SJSA1 (cell line): ENCODE results near the gene PSORS1C2. TPM values are rescaled to one million over a fixed set of nuclear protein-coding genes. Genes with fewer than 3 reads are reported as not detected.

Experiments
- DNase-seq, 2 experiments: peaks; one replicate each; pipeline ENCODE4 v3.0.0-alpha.2; 2015 to 2020; ENCODE audit warnings: low spot score in 2 of 2, low read depth in 1 of 2
- H3K27ac ChIP-seq: fragments of 250-450 bp; sonication (Bioruptor Pico); 2 replicates; pipeline ENCODE4 v1.5.1; 2020; ENCODE audit warnings: mild to moderate bottlenecking, moderate library complexity
- H3K27me3 ChIP-seq: fragments of 250-450 bp; sonication (Bioruptor Pico); replicated peaks from 2 replicates; pipeline ENCODE4 v1.5.1; 2020; ENCODE audit warnings: mild to moderate bottlenecking, moderate library complexity
- H3K36me3 ChIP-seq: fragments of 250-450 bp; sonication (Bioruptor Pico); 2 replicates; pipeline ENCODE4 v1.5.1; 2020; ENCODE audit warnings: mild to moderate bottlenecking
- H3K4me1 ChIP-seq: fragments of 250-450 bp; sonication (Bioruptor Pico); replicated peaks from 2 replicates; pipeline ENCODE4 v1.6.1; 2021; ENCODE audit warnings: mild to moderate bottlenecking
- H3K4me3 ChIP-seq: fragments of 250-450 bp; sonication (Bioruptor Pico); 2 replicates; pipeline ENCODE4 v1.5.1; 2020; ENCODE audit warnings: mild to moderate bottlenecking
- H3K9me3 ChIP-seq: fragments of 250-450 bp; sonication (Bioruptor Pico); replicated peaks from 2 replicates; pipeline ENCODE4 v1.5.1; 2020; ENCODE audit warnings: mild to moderate bottlenecking
- total RNA-seq: library from RNA; depleted of rRNA; stranded (reverse); fragments of >200 nt; shearing (Covaris generic); gene quantifications from 2 replicates; pipeline ENCODE4 v1.2.3, GENCODE V29; 2014

Gene PSORS1C2
- total RNA-seq, 1 experiment from 2014 or later: not detected

DNA sequence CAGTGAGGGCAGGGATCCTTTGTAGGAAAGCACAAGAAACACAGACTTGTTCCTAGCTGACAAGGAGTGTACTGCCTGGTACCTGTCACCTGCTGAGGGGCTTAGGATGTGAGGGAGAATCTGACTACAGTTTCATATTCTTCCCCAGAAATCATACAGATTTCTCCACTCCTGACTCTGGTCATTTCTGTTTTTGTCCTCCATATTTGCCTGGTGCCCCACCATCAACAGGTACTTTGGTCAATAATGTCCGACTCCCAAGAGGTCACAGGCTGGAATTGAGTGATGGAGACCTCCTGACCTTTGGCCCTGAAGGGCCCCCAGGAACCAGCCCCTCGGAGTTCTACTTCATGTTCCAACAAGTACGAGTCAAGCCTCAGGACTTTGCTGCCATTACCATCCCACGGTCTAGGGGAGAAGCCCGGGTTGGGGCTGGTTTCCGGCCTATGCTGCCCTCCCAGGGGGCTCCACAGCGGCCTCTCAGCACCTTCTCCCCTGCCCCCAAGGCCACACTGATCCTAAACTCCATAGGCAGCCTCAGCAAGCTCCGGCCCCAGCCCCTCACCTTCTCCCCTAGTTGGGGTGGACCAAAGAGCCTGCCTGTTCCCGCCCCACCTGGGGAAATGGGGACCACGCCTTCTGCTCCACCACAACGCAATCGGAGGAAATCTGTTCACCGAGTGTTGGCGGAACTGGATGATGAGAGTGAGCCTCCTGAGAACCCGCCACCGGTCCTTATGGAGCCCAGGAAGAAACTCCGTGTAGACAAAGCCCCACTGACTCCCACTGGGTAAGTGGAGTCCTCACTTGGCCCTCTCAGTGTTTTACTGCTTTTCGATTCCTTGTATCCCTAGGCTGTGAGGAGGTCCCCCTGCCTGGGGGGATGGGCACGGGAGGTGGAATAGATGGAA lies 22.6 kb upstream of the PSORS1C2 start:
- H3K4me1 ChIP-seq: peaks cover 17% of the 10 kb centered on the region
- no peak for DNase-seq
- H3K27me3 ChIP-seq: no peaks in the 10 kb centered on the region
- H3K9me3 ChIP-seq: no peaks in the 10 kb centered on the region
- H3K36me3 ChIP-seq: peaks cover 57% of the 10 kb centered on the region
- no peak overlapping the region for H3K4me3 ChIP-seq
- no peak overlapping the region for H3K27ac ChIP-seq

GRCh38 chr6:31158863-31159855 lies 20.3 kb upstream of the PSORS1C2 start:
- H3K4me1 ChIP-seq: peaks cover 17% of the 10 kb centered on the region

GRCh38 chr6:31158140-31158862 lies 19.4 kb upstream of the PSORS1C2 start, which contains the start of gene TCF19:
TSS of gene TCF19 (plus strand) at chr6:31158589. CDS start at chr6:31159470, 881 bp downstream.
- no peaks in the 10 kb centered on the region for H3K9me3 ChIP-seq
- peaks cover 60% of the 10 kb centered on the region for H3K36me3 ChIP-seq
- peak within 1 kb of the TSS; percentile 59 for H3K27ac ChIP-seq
- DNase-seq: peak; percentile 99
- no peaks in the 10 kb centered on the region for H3K27me3 ChIP-seq
- peak within 1 kb of the TSS; percentile 62 for H3K4me3 ChIP-seq
- peaks cover 17% of the 10 kb centered on the region for H3K4me1 ChIP-seq

More at GRCh38 chr6:31158863-31159855, 20.3 kb upstream of the PSORS1C2 start:
- no peak for DNase-seq
- no peaks in the 10 kb centered on the region for H3K27me3 ChIP-seq
- H3K4me3 ChIP-seq: peak overlapping the region; percentile 62
- H3K9me3 ChIP-seq: no peaks in the 10 kb centered on the region
- peaks cover 67% of the 10 kb centered on the region for H3K36me3 ChIP-seq
- peak overlapping the region; percentile 23; the same call in 1 of the 2 replicates for H3K27ac ChIP-seq

GRCh38 chr6:31157513-31158139 lies 18.8 kb upstream of the PSORS1C2 start, which contains the start of gene CCHCR1:
TSS of gene CCHCR1 (minus strand) at chr6:31157802. CDS start at chr6:31157600, 202 bp downstream.
- no peak for DNase-seq
- H3K9me3 ChIP-seq: no peaks in the 10 kb centered on the region
- no peaks in the 10 kb centered on the region for H3K27me3 ChIP-seq
- H3K36me3 ChIP-seq: peaks cover 55% of the 10 kb centered on the region
- H3K27ac ChIP-seq: peak within 1 kb of the TSS; percentile 59
- peaks cover 17% of the 10 kb centered on the region for H3K4me1 ChIP-seq
- H3K4me3 ChIP-seq: peak within 1 kb of the TSS; percentile 62

DNA sequence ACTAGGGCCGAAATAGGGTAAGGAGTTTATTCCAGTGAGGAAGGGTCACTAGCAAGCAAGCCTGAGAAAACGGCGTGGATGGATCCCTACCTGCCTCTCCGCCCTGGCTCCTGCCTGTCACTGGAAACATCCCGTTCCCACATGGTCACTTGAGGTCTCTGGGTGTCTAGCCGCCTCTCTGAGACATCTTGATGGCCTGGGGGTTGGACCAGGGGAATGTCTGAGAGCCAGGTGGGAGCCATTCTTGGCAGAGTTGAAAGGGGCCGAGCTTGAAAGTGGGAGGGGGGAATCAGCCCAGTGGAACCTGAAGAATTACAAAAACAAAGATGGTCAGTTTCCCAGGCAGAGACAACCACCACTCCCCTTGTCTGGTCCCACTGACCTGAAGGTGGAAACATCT lies 17.8 kb upstream of the PSORS1C2 start:
- Histone ChIP-seq H3K4me1 (peaks cover 17% of the 10 kb centered on the region), H3K4me3 (no peak overlapping the region)

DNA sequence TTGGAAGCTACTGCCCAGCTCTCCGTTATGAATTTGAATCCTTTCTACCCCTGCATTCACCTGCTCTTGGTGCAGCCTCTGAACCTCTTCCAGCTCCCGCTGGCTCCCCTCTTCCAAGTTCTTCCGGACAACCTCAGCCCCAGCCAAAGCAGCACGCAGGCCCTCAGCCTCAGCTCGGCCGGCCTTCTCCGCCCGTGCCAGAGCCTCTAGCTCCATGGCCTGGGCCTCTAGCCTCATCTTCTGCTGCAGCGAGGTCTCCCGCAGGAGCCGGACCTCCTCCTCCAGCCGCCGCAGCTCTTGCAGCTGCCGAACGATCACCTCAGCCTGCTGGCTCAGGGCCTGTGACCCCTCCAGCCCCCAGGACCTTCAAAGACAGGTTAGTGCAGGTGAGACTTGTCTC lies 15.6 kb upstream of the PSORS1C2 start:
- Histone ChIP-seq H3K4me1 (peaks cover 10% of the 10 kb centered on the region), H3K27me3 (no peaks in the 10 kb centered on the region), H3K4me3 (no peak overlapping the region), H3K27ac (no peak overlapping the region), H3K9me3 (no peaks in the 10 kb centered on the region), H3K36me3 (peaks cover 40% of the 10 kb centered on the region)
- no peak for DNase-seq

More for the DNA sequence above, 17.8 kb upstream of the PSORS1C2 start:
- Histone ChIP-seq H3K36me3 (peaks cover 45% of the 10 kb centered on the region), H3K27me3 (no peaks in the 10 kb centered on the region), H3K27ac (no peak overlapping the region), H3K9me3 (no peaks in the 10 kb centered on the region)
- no peak for DNase-seq

- H3K27me3 ChIP-seq: no peaks in the 10 kb centered on the region
- H3K9me3 ChIP-seq: no peaks in the 10 kb centered on the region
- H3K36me3 ChIP-seq: peaks cover 38% of the 10 kb centered on the region
- H3K4me1 ChIP-seq: peaks cover 6% of the 10 kb centered on the region
- H3K27ac ChIP-seq: no peak overlapping the region
- DNase-seq: no peak
- no peak overlapping the region for H3K4me3 ChIP-seq
Measured at GRCh38 chr6:31152781-31153180, 13.9 kb upstream of the PSORS1C2 start.

DNA sequence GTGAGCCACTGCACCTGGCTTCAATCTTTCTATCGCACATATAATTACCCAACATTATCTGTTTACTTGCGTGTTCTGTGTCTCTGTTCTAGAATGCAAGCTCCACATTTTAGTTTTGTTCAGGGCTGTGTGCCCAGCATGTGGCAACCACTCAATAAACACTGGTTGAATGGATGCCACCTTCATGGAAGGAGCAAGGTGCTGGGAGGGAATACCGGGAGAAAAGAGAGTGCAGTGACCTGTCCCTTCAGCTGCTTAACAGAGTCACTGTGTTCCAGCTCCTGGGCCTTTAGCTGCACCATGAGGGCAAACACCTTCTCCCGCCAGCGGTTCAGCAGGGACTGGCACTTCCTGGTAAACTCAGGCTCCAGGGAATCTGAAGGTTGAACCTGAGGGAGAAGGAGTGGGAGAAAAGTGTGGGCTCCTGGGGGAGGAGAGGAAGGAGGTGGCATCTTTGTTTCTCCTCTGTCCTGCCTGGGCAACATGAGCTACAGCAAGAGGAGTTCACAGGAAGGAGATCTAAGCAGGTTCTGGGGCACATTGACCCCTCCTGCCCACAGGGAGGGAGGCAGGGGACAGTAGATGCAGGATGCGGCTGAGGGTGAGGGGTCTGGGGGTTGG lies 11.1 kb upstream of the PSORS1C2 start:
- no peak overlapping the region for H3K27ac ChIP-seq
- H3K4me3 ChIP-seq: no peak overlapping the region
- no peak for DNase-seq
- peaks cover 39% of the 10 kb centered on the region for H3K36me3 ChIP-seq
- no peaks in the 10 kb centered on the region for H3K27me3 ChIP-seq
- no peaks in the 10 kb centered on the region for H3K4me1 ChIP-seq
- H3K9me3 ChIP-seq: no peaks in the 10 kb centered on the region

DNA sequence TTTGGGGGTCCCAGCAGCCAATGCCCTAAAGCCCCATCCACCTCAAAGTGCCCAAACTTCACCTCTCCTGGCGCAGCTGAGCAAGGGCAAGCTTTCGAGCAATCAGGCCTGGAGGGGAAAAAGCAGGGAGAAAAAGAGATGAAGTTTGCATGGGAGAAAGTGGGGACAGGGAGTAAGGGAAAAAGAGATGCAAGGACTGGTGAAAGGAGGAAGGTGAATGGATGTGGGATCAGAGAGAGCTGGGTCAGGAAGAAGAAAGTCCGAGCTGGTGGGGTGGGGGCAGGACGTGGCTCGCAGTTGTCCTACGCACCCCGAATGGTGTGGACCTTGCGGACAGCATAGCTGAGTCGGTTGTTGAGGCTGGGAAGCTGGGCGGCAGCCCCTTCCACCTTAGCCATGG lies 6.5 kb upstream of the PSORS1C2 start:
- Histone ChIP-seq H3K4me3 (no peak overlapping the region), H3K4me1 (0 out of 2 replicates have a peak, but pooled peaks cover 4% of the 10 kb centered on the region), H3K9me3 (no peaks in the 10 kb centered on the region), H3K36me3 (peaks cover 47% of the 10 kb centered on the region), H3K27ac (no peak overlapping the region), H3K27me3 (no peaks in the 10 kb centered on the region)
- DNase-seq: no peak

GRCh38 chr6:31144970-31145340 lies 6.1 kb upstream of the PSORS1C2 start:
- 0 out of 2 replicates have a peak, but pooled peaks cover 4% of the 10 kb centered on the region for H3K4me1 ChIP-seq
- no peak overlapping the region for H3K27ac ChIP-seq
- H3K4me3 ChIP-seq: no peak overlapping the region
- no peak for DNase-seq
- no peaks in the 10 kb centered on the region for H3K9me3 ChIP-seq
- H3K27me3 ChIP-seq: no peaks in the 10 kb centered on the region
- peaks cover 42% of the 10 kb centered on the region for H3K36me3 ChIP-seq

DNA sequence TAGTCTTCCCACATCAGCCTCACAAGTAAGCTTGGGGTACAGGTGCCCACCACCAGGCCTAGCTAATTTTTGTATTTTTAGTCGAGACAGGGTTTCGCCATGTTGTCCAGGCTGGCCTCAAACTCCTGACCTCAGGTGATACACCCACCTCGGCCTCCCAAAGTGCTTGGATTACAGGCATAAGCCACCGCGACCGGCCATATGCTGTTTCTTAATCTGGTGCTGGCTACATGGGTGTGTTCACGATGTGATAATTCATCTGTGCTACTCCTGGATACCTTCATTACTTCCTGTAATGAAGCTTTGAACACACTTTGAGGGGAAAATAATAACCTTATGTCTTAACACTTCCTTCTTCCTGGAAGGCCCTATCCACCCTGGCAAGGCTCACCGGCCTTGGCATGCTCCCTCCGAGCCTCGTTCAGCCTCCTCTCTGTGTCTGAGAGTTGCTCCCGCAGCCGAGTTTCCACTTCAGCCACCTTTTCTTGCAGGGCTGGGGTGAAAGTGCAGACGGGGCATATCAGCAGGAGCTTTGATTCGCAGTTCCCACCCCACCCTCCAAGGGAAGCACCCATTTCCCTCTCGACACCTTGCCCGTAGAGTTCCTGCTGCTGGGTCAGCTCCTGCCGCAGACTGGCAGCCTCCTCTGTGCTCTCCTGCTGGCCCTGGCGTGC lies 5.6 kb upstream of the PSORS1C2 start:
- Histone ChIP-seq H3K27ac (no peak overlapping the region), H3K36me3 (peaks cover 37% of the 10 kb centered on the region), H3K4me3 (no peak overlapping the region), H3K4me1 (peaks cover 9% of the 10 kb centered on the region), H3K9me3 (no peaks in the 10 kb centered on the region), H3K27me3 (no peaks in the 10 kb centered on the region)
- DNase-seq: no peak

DNA sequence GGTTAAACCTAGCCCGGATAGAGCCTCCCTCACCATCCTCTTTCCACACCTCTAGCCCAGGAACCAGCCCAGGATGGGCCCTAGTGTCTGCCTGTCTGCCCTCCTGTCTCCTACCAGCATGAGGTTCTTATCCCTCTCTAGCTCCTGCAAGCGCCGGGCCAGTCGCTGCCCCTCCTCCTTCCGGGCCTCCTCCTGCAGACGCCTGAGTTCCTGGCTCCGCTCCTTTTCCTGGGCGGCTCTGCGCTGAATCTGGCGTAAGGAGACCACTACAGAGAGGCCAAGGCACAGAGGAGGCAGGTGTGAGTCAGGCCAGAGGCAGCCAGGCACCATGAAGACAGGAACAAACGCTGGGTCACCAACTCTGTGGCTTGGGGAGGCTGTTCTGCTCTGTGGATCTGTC lies 4.3 kb upstream of the PSORS1C2 start:
- peaks cover 37% of the 10 kb centered on the region for H3K36me3 ChIP-seq
- no peak overlapping the region for H3K4me3 ChIP-seq
- H3K27ac ChIP-seq: no peak overlapping the region
- DNase-seq: no peak
- H3K9me3 ChIP-seq: no peaks in the 10 kb centered on the region
- H3K4me1 ChIP-seq: peaks cover 14% of the 10 kb centered on the region
- no peaks in the 10 kb centered on the region for H3K27me3 ChIP-seq
